OCI-LY7 (cell line): ENCODE measurements around the gene SLC10A7. TPM values are rescaled to one million over a fixed set of nuclear protein-coding genes. Genes with fewer than 3 reads are reported as not detected.

Source experiments
- BruUV-seq: library from RNA; stranded (reverse); fragments of 400-500 nt; replicated peaks from 2 replicates; lab custom pipeline; 2021; lab: Mats Ljungman, UMichigan
- CTCF ChIA-PET: fragments of 300-600 bp; sonication (Branson Sonifier 250); formaldehyde crosslinking; loops from one replicate; lab custom pipeline; 2022; ENCODE audit warnings: antibody characterized with exemption; ENCODE audit not compliant: unreplicated experiment; lab: Charles Lee
- POLR2A ChIA-PET: fragments of 300-600 bp; sonication (Branson Sonifier 250); formaldehyde crosslinking; loops from one replicate; lab custom pipeline; 2022; ENCODE audit warnings: antibody characterized with exemption; lab: Charles Lee
- DNase-seq: peaks from one replicate; pipeline ENCODE4 v3.0.0-alpha.2; 2015; ENCODE audit warnings: low spot score
- H2AFZ ChIP-seq: fragments of 200-600 bp; sonication (generic), shearing (Covaris generic); 2 replicates; pipeline ENCODE4 v1.6.1; 2014; ENCODE audit warnings: mild to moderate bottlenecking, antibody characterized with exemption, low read length, moderate library complexity
- H3K27ac ChIP-seq: fragments of 200-600 bp; sonication (generic); 2 replicates; pipeline ENCODE4 v1.5.1; 2014; ENCODE audit warnings: mixed run types, low read depth, mild to moderate bottlenecking, moderate library complexity, low read length, inconsistent platforms; ENCODE audit not compliant: poor library complexity, severe bottlenecking
- H3K36me3 ChIP-seq: fragments of 200-600 bp; sonication (generic); 2 replicates; pipeline ENCODE4 v1.6.1; 2014; ENCODE audit warnings: mild to moderate bottlenecking, antibody characterized with exemption, low read length, moderate library complexity, mixed read lengths; ENCODE audit not compliant: insufficient read depth
- H3K4me1 ChIP-seq: fragments of 200-600 bp; sonication (generic); 2 replicates; pipeline ENCODE4 v1.5.1; 2014; ENCODE audit warnings: mild to moderate bottlenecking, low read length; ENCODE audit not compliant: insufficient read depth, poor library complexity, severe bottlenecking
- H3K4me2 ChIP-seq: fragments of 200-600 bp; sonication (generic); 2 replicates; pipeline ENCODE4 v1.6.1; 2014; ENCODE audit warnings: mild to moderate bottlenecking, low read length
- H3K4me3 ChIP-seq: fragments of 200-600 bp; sonication (generic); 2 replicates; pipeline ENCODE4 v1.5.1; 2014; ENCODE audit warnings: mild to moderate bottlenecking, low read depth, low read length; ENCODE audit not compliant: poor library complexity, severe bottlenecking
- H3K79me2 ChIP-seq: fragments of 200-600 bp; sonication (generic); 2 replicates; pipeline ENCODE4 v1.6.1; 2016; ENCODE audit warnings: low read depth, mild to moderate bottlenecking, low read length, moderate library complexity, mixed read lengths; ENCODE audit not compliant: insufficient read depth
- H3K9me2 ChIP-seq: fragments of 200-600 bp; sonication (generic); 2 replicates; pipeline ENCODE4 v1.6.1; 2016; ENCODE audit warnings: mild to moderate bottlenecking, low read length, mixed read lengths; ENCODE audit not compliant: insufficient read depth
- H3K9me3 ChIP-seq: fragments of 200-600 bp; sonication (generic); 2 replicates; pipeline ENCODE4 v1.6.1; 2014; ENCODE audit warnings: mild to moderate bottlenecking, mixed run types, low read length, mixed read lengths
- H4K20me1 ChIP-seq: fragments of 200-600 bp; sonication (generic); 2 replicates; pipeline ENCODE4 v1.6.1; 2014; ENCODE audit warnings: mild to moderate bottlenecking, antibody characterized with exemption, low read length, moderate library complexity, mixed read lengths; ENCODE audit not compliant: insufficient read depth
- EZH2phosphoT487 ChIP-seq: fragments of 200-600 bp; sonication (generic); IDR thresholded peaks from 2 replicates; pipeline ENCODE4 v1.6.1; 2018; ENCODE audit warnings: low read depth, borderline replicate concordance, mild to moderate bottlenecking, mixed run types, antibody characterized with exemption, low read length, moderate library complexity, mixed read lengths
- intact Hi-C: fragments of 100-400 bp; cut with micrococcal nuclease; formaldehyde crosslinking; loops from one replicate; pipeline ENCODE4 v1.10.0; 2022; ENCODE audit not compliant: unreplicated experiment
- total RNA-seq, 2 experiments: library from RNA; depleted of rRNA in 1 of 2; stranded (reverse); fragments of >200 nt in 1 of 2; shearing (Covaris generic) in 1 of 2; gene quantifications; 2 replicates each; pipeline ENCODE4 v1.2.3, GENCODE V29; 2014 to 2022
- TF ChIP-seq, protein P1 (sequence below): fragments of 200-600 bp; sonication (generic); conservative IDR thresholded peaks from 2 replicates; pipeline ENCODE4 v1.5.1; 2014; ENCODE audit warnings: mild to moderate bottlenecking, antibody characterized with exemption, low read length, moderate library complexity, mixed read lengths

The SLC10A7 gene
- total RNA-seq, 2 experiments from 2014 or later, result 16.8 to 18.9 TPM

DNA sequence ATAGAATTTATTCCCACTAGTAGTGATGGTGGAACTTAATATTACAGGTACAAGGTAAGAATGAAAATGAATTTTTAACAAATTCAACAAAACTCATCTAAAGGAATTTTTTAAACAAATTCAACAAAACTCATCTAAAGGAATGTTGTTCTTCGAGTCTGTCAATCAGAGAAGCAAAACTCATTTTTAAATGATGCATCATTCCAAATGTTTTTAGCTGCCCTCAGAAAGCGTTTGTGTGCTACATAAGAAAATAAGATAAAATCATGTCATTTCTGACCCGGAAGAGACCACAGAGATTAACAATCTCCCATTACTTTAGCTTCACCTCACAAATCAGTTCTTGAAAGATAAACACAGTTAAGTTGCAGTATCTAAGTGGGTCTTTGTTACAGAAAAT is 178.0 kb downstream of the SLC10A7 start:
- Histone ChIP-seq H3K4me2 (no peak overlapping the region), H3K9me2 (no peaks in the 10 kb centered on the region), H3K79me2 (no peaks in the 10 kb centered on the region), H3K27ac (no peak overlapping the region), H3K4me3 (no peak overlapping the region), H3K9me3 (no peaks in the 10 kb centered on the region), H2AFZ (no peak overlapping the region), H3K36me3 (no peaks in the 10 kb centered on the region), H3K4me1 (peaks cover 5% of the 10 kb centered on the region), H4K20me1 (no peaks in the 10 kb centered on the region; the same call in 1 of the 2 replicates)
- BruUV-seq, result no TSS peak
- no peak for DNase-seq
- TF ChIP-seq, protein P1, sequence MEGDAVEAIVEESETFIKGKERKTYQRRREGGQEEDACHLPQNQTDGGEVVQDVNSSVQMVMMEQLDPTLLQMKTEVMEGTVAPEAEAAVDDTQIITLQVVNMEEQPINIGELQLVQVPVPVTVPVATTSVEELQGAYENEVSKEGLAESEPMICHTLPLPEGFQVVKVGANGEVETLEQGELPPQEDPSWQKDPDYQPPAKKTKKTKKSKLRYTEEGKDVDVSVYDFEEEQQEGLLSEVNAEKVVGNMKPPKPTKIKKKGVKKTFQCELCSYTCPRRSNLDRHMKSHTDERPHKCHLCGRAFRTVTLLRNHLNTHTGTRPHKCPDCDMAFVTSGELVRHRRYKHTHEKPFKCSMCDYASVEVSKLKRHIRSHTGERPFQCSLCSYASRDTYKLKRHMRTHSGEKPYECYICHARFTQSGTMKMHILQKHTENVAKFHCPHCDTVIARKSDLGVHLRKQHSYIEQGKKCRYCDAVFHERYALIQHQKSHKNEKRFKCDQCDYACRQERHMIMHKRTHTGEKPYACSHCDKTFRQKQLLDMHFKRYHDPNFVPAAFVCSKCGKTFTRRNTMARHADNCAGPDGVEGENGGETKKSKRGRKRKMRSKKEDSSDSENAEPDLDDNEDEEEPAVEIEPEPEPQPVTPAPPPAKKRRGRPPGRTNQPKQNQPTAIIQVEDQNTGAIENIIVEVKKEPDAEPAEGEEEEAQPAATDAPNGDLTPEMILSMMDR, result no peak
- TF ChIP-seq EZH2phosphoT487, result no peak
- ChIA-PET POLR2A (interaction anchor here (1.0 kb wide), 1 partner anchor 23 kb away, joined by 3 read pairs; no protein-coding TSS in a partner anchor), CTCF (no interaction called here)
- intact Hi-C loops, result loop anchor here (2.0 to 5.0 kb wide), 2 partner anchors 579 to 753 kb away; no protein-coding TSS in a partner anchor

DNA sequence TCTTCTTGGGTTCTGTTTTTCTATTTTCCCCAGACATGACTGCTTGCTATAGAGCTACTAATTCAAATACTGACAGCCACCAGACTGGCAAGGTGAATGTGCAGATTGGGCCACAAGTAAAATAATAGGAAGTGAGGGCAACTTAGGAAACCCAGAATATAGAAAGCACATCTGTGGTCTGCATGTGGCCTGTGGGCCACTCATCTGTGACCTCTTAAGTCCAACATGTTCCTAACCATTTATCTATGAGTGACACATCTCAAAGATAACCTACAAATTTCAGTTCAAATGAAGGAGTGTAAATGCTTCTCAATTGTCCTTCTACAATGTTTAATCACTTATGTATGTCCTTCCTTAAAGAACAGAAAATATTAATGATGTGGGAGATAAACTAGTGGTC is 178.5 kb downstream of the SLC10A7 start:
- Histone ChIP-seq H3K4me3 (no peak overlapping the region), H3K27ac (no peak overlapping the region), H3K9me2 (no peaks in the 10 kb centered on the region), H3K4me1 (peaks cover 5% of the 10 kb centered on the region), H3K36me3 (no peaks in the 10 kb centered on the region), H3K9me3 (no peaks in the 10 kb centered on the region), H3K4me2 (no peak overlapping the region), H2AFZ (no peak overlapping the region), H4K20me1 (no peaks in the 10 kb centered on the region; the same call in 1 of the 2 replicates), H3K79me2 (no peaks in the 10 kb centered on the region)
- BruUV-seq, result no TSS peak
- POLR2A ChIA-PET, result interaction anchor here (0.5 to 1.0 kb wide), 2 partner anchors 24 to 414 kb away, joined by 3 read pairs; no protein-coding TSS in a partner anchor
- intact Hi-C loops, result loop anchor here (2.0 to 5.0 kb wide), 2 partner anchors 579 to 754 kb away; no protein-coding TSS in a partner anchor
- CTCF ChIA-PET, result no interaction called here
- TF ChIP-seq, protein P1, result no peak
- no peak for TF ChIP-seq EZH2phosphoT487
- no peak for DNase-seq

DNA sequence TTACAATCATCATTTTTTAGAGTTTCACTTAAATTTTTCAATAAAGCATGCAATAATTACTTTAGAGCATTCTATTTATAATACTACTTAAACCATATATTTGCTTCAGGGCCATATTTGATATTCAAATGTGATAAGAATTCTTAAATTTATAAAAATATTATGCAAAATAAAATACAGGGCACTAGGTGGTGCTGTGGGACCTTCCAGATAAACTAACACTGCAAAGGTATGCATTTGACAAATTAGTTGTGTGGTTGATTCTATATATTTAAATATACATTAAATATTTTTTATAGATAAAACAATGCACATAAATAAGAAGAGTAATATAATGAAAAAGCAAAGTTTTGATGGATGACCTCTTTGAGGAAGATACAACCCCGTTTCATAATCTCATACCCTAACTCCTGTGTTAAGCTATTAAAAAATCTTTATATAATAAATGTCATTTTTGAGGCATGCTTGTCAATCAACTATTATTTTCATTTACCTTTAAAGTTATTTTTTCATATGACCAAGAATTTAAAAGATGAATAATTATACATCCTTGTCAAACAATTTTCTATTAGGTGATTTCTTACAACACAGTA is 179.0 kb downstream of the SLC10A7 start:
- CTCF ChIA-PET, result no interaction called here
- POLR2A ChIA-PET, result interaction anchor here (0.5 to 1.0 kb wide), 2 partner anchors 24 to 415 kb away, joined by 3 read pairs; no protein-coding TSS in a partner anchor

More for the DNA sequence above, 179.0 kb downstream of the SLC10A7 start:
- no peak overlapping the region for H3K4me2 ChIP-seq
- no peaks in the 10 kb centered on the region for H3K79me2 ChIP-seq
- H3K9me2 ChIP-seq, result no peaks in the 10 kb centered on the region
- H3K4me3 ChIP-seq, result no peak overlapping the region
- intact Hi-C loops, result loop anchor here (2.0 to 5.0 kb wide), 2 partner anchors 580 to 754 kb away; no protein-coding TSS in a partner anchor
- no TSS peak for BruUV-seq
- H3K9me3 ChIP-seq, result no peaks in the 10 kb centered on the region
- peaks cover 5% of the 10 kb centered on the region for H3K4me1 ChIP-seq
- no peak overlapping the region for H3K27ac ChIP-seq
- no peaks in the 10 kb centered on the region; the same call in 1 of the 2 replicates for H4K20me1 ChIP-seq
- TF ChIP-seq, protein P1, result peak; percentile 79
- TF ChIP-seq EZH2phosphoT487, result no peak
- no peaks in the 10 kb centered on the region for H3K36me3 ChIP-seq
- DNase-seq, result peak; percentile 42
- H2AFZ ChIP-seq, result no peak overlapping the region
